HepG2 (cell line): ENCODE measurements around the gene KLB. TPM values are rescaled to one million over a fixed set of nuclear protein-coding genes. Genes with fewer than 3 reads are reported as not detected.
A peak's percentile ranks its signal among the peaks of the same experiment; 100 is the strongest.

ENCODE experiments used
- ATAC-seq: fragments of 200-7000 bp; cut with Tn5 transposase; 3 replicates; pipeline ENCODE4 v1.9.1; 2020; ENCODE audit warnings: mild to moderate bottlenecking, moderate library complexity
- BruUV-seq: library from RNA; stranded (reverse); fragments of 400-500 nt; replicated peaks from 2 replicates; lab custom pipeline; 2021; lab: Mats Ljungman, UMichigan
- CTCF ChIA-PET: fragments of 300-600 bp; formaldehyde crosslinking; extraction: SDS; loops from one replicate; lab custom pipeline; 2021; ENCODE audit warnings: low total read pairs, inconsistent platforms, low intra/inter-chr PET ratio; lab: Yijun Ruan, JAX
- POLR2A ChIA-PET: fragments of 350-600 bp; sonication (Branson Sonifier 250); formaldehyde crosslinking; loops from one replicate; lab custom pipeline; 2020; ENCODE audit warnings: antibody characterized with exemption, inconsistent platforms; lab: Yijun Ruan, JAX
- DNase-seq: peaks from one replicate; pipeline ENCODE4 v3.0.0-alpha.2; 2015; ENCODE audit warnings: low spot score
- FAIRE-seq: peaks from 3 replicates; lab custom pipeline; 2011; peaks lifted over from hg19 to GRCh38; lab: Jason Lieb, UNC
- H2AFZ ChIP-seq: one replicate; pipeline ENCODE4 v1.6.1; 2011; ENCODE audit warnings: low read length, inconsistent platforms
- H3K27ac ChIP-seq: fragments of 300-600 bp; 3 replicates; pipeline ENCODE4 v1.8.0; 2011; ENCODE audit warnings: mixed run types, mild to moderate bottlenecking, mixed read lengths, low read length, inconsistent platforms; ENCODE audit not compliant: insufficient read depth; ENCODE audit errors: extremely low read length
- H3K27me3 ChIP-seq, 2 experiments: fragments of 200-600 bp in 1 of 2; 2 replicates in 1 of 2; 3 replicates in 1 of 2; pipeline versions ENCODE4 v1.6.0 to v1.8.0; 2011; ENCODE audit warnings: low read length in 2 of 2, mild to moderate bottlenecking in 2 of 2, moderate library complexity in 2 of 2, inconsistent platforms in 1 of 2; ENCODE audit not compliant: insufficient read depth in 2 of 2, control insufficient read depth in 1 of 2
- H3K36me3 ChIP-seq, 2 experiments: fragments of 200-600 bp in 1 of 2; replicated peaks in 1 of 2; 2 replicates in 1 of 2; 3 replicates in 1 of 2; pipeline versions ENCODE4 v1.5.1 to v1.8.0; 2011; ENCODE audit warnings: low read length in 2 of 2, inconsistent platforms in 1 of 2; ENCODE audit not compliant: insufficient read depth in 2 of 2, control insufficient read depth in 1 of 2
- H3K4me1 ChIP-seq: 2 replicates; pipeline ENCODE4 v1.5.1; 2012; ENCODE audit warnings: low read length, inconsistent platforms; ENCODE audit not compliant: insufficient read depth
- H3K4me2 ChIP-seq: 2 replicates; pipeline ENCODE4 v1.6.0; 2011; ENCODE audit warnings: low read depth, low read length, inconsistent platforms
- H3K4me3 ChIP-seq, 3 experiments: fragments of 200-600 bp in 1 of 3; sonication (generic), shearing (Covaris generic) in 1 of 3; replicated peaks in 1 of 3; 2 replicates each; pipeline ENCODE4 v1.5.1; 2011 to 2016; ENCODE audit warnings: low read length in 3 of 3, inconsistent platforms in 2 of 3, low read depth in 2 of 3, mild to moderate bottlenecking in 2 of 3, control low read depth in 1 of 3, mixed read lengths in 1 of 3; ENCODE audit not compliant: insufficient read depth in 1 of 3
- H3K79me2 ChIP-seq: one replicate; pipeline ENCODE4 v1.6.1; 2011; ENCODE audit warnings: low read length, inconsistent platforms; ENCODE audit not compliant: insufficient read depth
- H3K9ac ChIP-seq: 2 replicates; pipeline ENCODE4 v1.6.0; 2011; ENCODE audit warnings: mild to moderate bottlenecking, low read depth, low read length, inconsistent platforms; ENCODE audit not compliant: insufficient read depth
- H3K9me3 ChIP-seq: 2 replicates; pipeline ENCODE4 v1.5.1; 2012; ENCODE audit warnings: mild to moderate bottlenecking, low read length
- H4K20me1 ChIP-seq: 2 replicates; pipeline ENCODE4 v1.6.0; 2011; ENCODE audit warnings: inconsistent platforms, mild to moderate bottlenecking, low read length, moderate library complexity; ENCODE audit not compliant: insufficient read depth
- AGO2 ChIP-seq: fragments of 200-400 bp; formaldehyde crosslinking; optimal IDR thresholded peaks from 2 replicates; pipeline ENCODE3; 2017; ENCODE audit warnings: mild to moderate bottlenecking, low read depth, low read length, moderate library complexity
- ATF1 ChIP-seq: IDR thresholded peaks from 2 replicates; pipeline ENCODE4 v1.6.1; 2016; ENCODE audit warnings: mild to moderate bottlenecking, control low read depth
- FOXK1 ChIP-seq: sonication (generic); formaldehyde crosslinking; IDR thresholded peaks from 2 replicates; pipeline ENCODE4 v1.4.0; 2020; ENCODE audit warnings: low read depth, missing genetic modification reagents, borderline replicate concordance
- HMG20A ChIP-seq: IDR thresholded peaks from 2 replicates; pipeline ENCODE4 v1.6.1; 2016; ENCODE audit warnings: borderline replicate concordance
- MAFF ChIP-seq: IDR thresholded peaks from 2 replicates; pipeline ENCODE4 v1.6.1; 2011; ENCODE audit warnings: low read depth, low read length, improper control_type of control experiment
- NR1H2 ChIP-seq: sonication (generic); formaldehyde crosslinking; IDR thresholded peaks from 2 replicates; pipeline ENCODE4 v1.8.1; 2022; ENCODE audit warnings: low read depth, missing genetic modification reagents, borderline replicate concordance
- RBFOX2 ChIP-seq: fragments of 200-400 bp; formaldehyde crosslinking; IDR thresholded peaks from 2 replicates; pipeline ENCODE4 v1.6.1; 2017; ENCODE audit warnings: low read depth, mild to moderate bottlenecking, low read length
- RBM22 ChIP-seq: fragments of 200-400 bp; formaldehyde crosslinking; optimal IDR thresholded peaks from 2 replicates; pipeline ENCODE3; 2017; ENCODE audit warnings: mild to moderate bottlenecking, low read length, moderate library complexity
- SRSF4 ChIP-seq: fragments of 200-400 bp; formaldehyde crosslinking; IDR thresholded peaks from one replicate; pipeline ENCODE4 v1.6.1; 2018; ENCODE audit warnings: mild to moderate bottlenecking, low read depth, low read length, moderate library complexity; ENCODE audit not compliant: poor library complexity, severe bottlenecking
- TCF7L2 ChIP-seq: IDR thresholded peaks from 2 replicates; pipeline ENCODE4 v1.6.1; 2011; ENCODE audit warnings: mild to moderate bottlenecking, low read depth, low read length, moderate library complexity
- ZBTB1 ChIP-seq: sonication (generic); formaldehyde crosslinking; IDR thresholded peaks from 2 replicates; pipeline ENCODE4 v1.4.0; 2020; ENCODE audit warnings: missing genetic modification reagents, borderline replicate concordance
- ZC3H13 ChIP-seq: sonication (generic); formaldehyde crosslinking; IDR thresholded peaks from 2 replicates; pipeline ENCODE4 v1.8.1; 2023; ENCODE audit warnings: mild to moderate bottlenecking, missing genetic modification reagents, moderate library complexity
- ZNF367 ChIP-seq: sonication (generic); formaldehyde crosslinking; IDR thresholded peaks from 2 replicates; pipeline ENCODE4 v1.4.0; 2020; ENCODE audit warnings: missing genetic modification reagents, borderline replicate concordance
- WGBS: methylation state at CpG from one replicate; pipeline ENCODE4 v1.1.6; 2017; ENCODE audit warnings: low lambda C conversion rate; 5-methylcytosine and 5-hydroxymethylcytosine counted together
- in situ Hi-C: cut with HindIII; loops from 2 replicates; pipeline ENCODE4 v1.10.0; 2017; ENCODE audit warnings: low pct_unique_long_range_greater_than_20kb; ENCODE audit not compliant: extremely low pct_ligation_motif_present
- intact Hi-C: fragments of 100-400 bp; cut with micrococcal nuclease; formaldehyde crosslinking; loops from one replicate; pipeline ENCODE4 v1.10.0; 2022; ENCODE audit not compliant: unreplicated experiment
- polyA plus RNA-seq, 8 experiments: library from polyadenylated mRNA; depleted of rRNA in 3 of 8; stranded (reverse) in 7 of 8; unstranded in 1 of 8; fragments of >200 nt; fragmentation: Illumina TruSeq in 4 of 8; extraction: Trizol in 4 of 8; gene quantifications; 2 replicates each; pipeline versions ENCODE4 v1.2.1 to v1.2.3, GENCODE V29; 2011 to 2016; ENCODE audit warnings: low read depth in 4 of 8, missing spikeins in 1 of 8, mixed read lengths in 1 of 8; ENCODE audit not compliant: insufficient read depth in 1 of 8
- total RNA-seq, 5 experiments: library from RNA; depleted of rRNA; stranded (reverse); fragments of >200 nt; fragmentation: Illumina TruSeq; extraction: Trizol; gene quantifications; 2 replicates each; pipeline ENCODE4 v1.2.3, GENCODE V29; 2016; ENCODE audit warnings: low read depth in 1 of 5
- TF ChIP-seq, protein P1 (sequence below): sonication (generic); formaldehyde crosslinking; IDR thresholded peaks from 2 replicates; pipeline ENCODE4 v1.4.0; 2020; ENCODE audit warnings: missing genetic modification reagents, mild to moderate bottlenecking, borderline replicate concordance
- TF ChIP-seq, protein P2 (sequence below): sonication (generic); formaldehyde crosslinking; IDR thresholded peaks from 2 replicates; pipeline ENCODE4 v1.9.0; 2021; ENCODE audit warnings: mild to moderate bottlenecking, missing genetic modification reagents

Gene KLB
- total and polyA plus RNA-seq, 2 of the 13 experiments (the other 11 are each of a cell fraction or from before 2014, with no cell fraction given) = 25.3 to 82.0 TPM

GRCh38 chr4:39451423-39452023, 44.8 kb downstream of the KLB start:
- H3K9ac ChIP-seq = no peak overlapping the region
- peaks cover 46% of the 10 kb centered on the region for H4K20me1 ChIP-seq
- H3K36me3 ChIP-seq = peaks cover 9 to 65% of the 10 kb centered on the region in 2 experiments
- POLR2A ChIA-PET = interaction anchor here (0.7 to 3.6 kb wide), 7 partner anchors 8 to 669 kb away, joined by 3 to 23 read pairs (median 5); partner anchors contain the start of genes KLB, LIAS, RPL9 and TLR10
- H3K79me2 ChIP-seq = peaks cover 14% of the 10 kb centered on the region
- DNase-seq = no peak
- no peak for FAIRE-seq
- ATAC-seq = peak; percentile 5
- no peaks in the 10 kb centered on the region for H3K27me3 ChIP-seq
- CTCF ChIA-PET = no interaction called here
- intact Hi-C loops = loop anchor here (5.0 kb wide), 1 partner anchor 269 kb away; the partner anchor contains the start of gene WDR19
- in situ Hi-C loops = no loop called here
- BruUV-seq = no TSS peak
- H2AFZ ChIP-seq = no peak overlapping the region
- peak overlapping the region; percentile 45 for H3K27ac ChIP-seq
- no peaks in the 10 kb centered on the region for H3K9me3 ChIP-seq
- 92% methylated on average over 6 of the region's 6 CpGs for WGBS
- peaks cover 72% of the 10 kb centered on the region for H3K4me1 ChIP-seq
- no peak overlapping the region for H3K4me3 ChIP-seq
- H3K4me2 ChIP-seq = no peak overlapping the region
- TF ChIP-seq ZBTB1 (no peak), RBM22 (no peak), ZC3H13 (CRISPR knock-in tag) (no peak), HMG20A (CRISPR knock-in tag) (no peak), FOXK1 (no peak), ZNF367 (CRISPR knock-in tag) (no peak), NR1H2 (CRISPR knock-in tag) (no peak), TCF7L2 (no peak), ATF1 (CRISPR knock-in tag) (0 out of 2 replicates have a peak, but pooled peaks have one; percentile 25), RBFOX2 (peak; percentile 49), AGO2 (peak; percentile 45), MAFF (no peak), SRSF4 (peak; percentile 56)
- TF ChIP-seq, protein P1, sequence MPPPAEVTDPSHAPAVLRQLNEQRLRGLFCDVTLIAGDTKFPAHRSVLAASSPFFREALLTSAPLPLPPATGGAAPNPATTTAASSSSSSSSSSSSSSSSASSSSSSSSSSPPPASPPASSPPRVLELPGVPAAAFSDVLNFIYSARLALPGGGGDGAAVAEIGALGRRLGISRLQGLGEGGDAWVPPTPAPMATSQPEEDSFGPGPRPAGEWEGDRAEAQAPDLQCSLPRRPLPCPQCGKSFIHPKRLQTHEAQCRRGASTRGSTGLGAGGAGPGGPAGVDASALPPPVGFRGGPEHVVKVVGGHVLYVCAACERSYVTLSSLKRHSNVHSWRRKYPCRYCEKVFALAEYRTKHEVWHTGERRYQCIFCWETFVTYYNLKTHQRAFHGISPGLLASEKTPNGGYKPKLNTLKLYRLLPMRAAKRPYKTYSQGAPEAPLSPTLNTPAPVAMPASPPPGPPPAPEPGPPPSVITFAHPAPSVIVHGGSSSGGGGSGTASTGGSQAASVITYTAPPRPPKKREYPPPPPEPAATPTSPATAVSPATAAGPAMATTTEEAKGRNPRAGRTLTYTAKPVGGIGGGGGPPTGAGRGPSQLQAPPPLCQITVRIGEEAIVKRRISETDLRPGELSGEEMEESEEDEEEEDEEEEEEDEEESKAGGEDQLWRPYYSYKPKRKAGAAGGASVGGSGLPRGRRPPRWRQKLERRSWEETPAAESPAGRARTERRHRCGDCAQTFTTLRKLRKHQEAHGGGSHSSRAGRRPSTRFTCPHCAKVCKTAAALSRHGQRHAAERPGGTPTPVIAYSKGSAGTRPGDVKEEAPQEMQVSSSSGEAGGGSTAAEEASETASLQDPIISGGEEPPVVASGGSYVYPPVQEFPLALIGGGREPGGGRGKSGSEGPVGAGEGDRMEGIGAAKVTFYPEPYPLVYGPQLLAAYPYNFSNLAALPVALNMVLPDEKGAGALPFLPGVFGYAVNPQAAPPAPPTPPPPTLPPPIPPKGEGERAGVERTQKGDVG (CRISPR knock-in tag) = peak; percentile 52; the same call in 1 of the 2 replicates
- TF ChIP-seq, protein P2, sequence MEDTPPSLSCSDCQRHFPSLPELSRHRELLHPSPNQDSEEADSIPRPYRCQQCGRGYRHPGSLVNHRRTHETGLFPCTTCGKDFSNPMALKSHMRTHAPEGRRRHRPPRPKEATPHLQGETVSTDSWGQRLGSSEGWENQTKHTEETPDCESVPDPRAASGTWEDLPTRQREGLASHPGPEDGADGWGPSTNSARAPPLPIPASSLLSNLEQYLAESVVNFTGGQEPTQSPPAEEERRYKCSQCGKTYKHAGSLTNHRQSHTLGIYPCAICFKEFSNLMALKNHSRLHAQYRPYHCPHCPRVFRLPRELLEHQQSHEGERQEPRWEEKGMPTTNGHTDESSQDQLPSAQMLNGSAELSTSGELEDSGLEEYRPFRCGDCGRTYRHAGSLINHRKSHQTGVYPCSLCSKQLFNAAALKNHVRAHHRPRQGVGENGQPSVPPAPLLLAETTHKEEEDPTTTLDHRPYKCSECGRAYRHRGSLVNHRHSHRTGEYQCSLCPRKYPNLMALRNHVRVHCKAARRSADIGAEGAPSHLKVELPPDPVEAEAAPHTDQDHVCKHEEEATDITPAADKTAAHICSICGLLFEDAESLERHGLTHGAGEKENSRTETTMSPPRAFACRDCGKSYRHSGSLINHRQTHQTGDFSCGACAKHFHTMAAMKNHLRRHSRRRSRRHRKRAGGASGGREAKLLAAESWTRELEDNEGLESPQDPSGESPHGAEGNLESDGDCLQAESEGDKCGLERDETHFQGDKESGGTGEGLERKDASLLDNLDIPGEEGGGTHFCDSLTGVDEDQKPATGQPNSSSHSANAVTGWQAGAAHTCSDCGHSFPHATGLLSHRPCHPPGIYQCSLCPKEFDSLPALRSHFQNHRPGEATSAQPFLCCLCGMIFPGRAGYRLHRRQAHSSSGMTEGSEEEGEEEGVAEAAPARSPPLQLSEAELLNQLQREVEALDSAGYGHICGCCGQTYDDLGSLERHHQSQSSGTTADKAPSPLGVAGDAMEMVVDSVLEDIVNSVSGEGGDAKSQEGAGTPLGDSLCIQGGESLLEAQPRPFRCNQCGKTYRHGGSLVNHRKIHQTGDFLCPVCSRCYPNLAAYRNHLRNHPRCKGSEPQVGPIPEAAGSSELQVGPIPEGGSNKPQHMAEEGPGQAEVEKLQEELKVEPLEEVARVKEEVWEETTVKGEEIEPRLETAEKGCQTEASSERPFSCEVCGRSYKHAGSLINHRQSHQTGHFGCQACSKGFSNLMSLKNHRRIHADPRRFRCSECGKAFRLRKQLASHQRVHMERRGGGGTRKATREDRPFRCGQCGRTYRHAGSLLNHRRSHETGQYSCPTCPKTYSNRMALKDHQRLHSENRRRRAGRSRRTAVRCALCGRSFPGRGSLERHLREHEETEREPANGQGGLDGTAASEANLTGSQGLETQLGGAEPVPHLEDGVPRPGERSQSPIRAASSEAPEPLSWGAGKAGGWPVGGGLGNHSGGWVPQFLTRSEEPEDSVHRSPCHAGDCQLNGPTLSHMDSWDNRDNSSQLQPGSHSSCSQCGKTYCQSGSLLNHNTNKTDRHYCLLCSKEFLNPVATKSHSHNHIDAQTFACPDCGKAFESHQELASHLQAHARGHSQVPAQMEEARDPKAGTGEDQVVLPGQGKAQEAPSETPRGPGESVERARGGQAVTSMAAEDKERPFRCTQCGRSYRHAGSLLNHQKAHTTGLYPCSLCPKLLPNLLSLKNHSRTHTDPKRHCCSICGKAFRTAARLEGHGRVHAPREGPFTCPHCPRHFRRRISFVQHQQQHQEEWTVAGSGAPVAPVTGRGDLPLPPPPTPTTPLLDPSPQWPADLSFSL (CRISPR knock-in tag) = no peak
